ENCODE measurements around the gene PGAP6. TPM values are rescaled to one million over a fixed set of nuclear protein-coding genes. Genes with fewer than 3 reads are reported as not detected.

The PGAP6 gene
- total and polyA plus RNA-seq, 2 of the 13 experiments (the other 11 are each of a cell fraction or from before 2014, with no cell fraction given): 52.7 to 136 TPM

DNA sequence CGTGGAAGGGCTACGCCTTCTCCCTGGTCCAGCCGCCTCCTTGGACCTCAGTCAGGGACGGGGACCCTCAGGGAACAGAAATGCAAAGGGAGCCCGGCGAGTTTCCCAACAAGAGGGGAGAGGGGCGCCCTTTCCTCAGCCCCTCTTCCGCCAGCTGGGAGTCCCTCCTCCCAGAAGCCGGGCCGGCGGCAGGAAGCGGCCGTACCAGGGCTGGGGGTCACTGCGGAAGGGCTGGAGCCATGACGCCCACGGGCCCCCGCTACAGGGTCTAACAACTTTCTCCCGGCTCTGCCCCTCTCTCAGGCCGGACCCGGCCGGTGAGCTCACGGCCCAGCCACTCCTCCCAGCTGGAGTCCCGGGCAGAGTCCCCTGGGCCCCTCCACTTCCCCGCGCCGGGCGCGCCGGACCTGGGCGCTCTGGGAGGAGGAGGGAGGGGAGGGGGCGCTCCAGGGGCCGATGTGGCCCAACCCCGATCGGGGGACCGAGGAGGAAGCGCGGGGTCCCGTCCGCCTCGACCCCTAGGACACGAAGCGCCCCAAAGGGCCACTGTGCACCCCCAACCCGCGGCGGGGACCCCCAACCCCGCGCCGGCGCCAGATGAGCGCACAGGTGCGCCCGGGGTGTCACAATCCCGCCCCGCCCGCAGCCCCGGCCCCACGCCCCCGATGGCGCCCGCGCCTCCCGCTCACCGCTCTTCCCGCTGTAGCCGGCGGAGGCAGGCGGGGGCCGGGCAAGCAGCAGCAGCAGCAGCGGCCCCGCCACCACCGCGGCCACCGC is 578 bp downstream of the PGAP6 start (continued):
- TF ChIP-seq PRDM10 (CRISPR knock-in tag; IDR thresholded peaks at IDR 0.05; ENCODE audit: low read depth) (no peak; the same call in 1 of the 2 replicates), JUNB (CRISPR knock-in tag; IDR thresholded peaks at IDR 0.05; ENCODE audit: borderline replicate concordance) (no peak), ZNF737 (CRISPR knock-in tag; IDR thresholded peaks at IDR 0.05; ENCODE audit: borderline replicate concordance) (no peak), PITX1 (CRISPR knock-in tag; IDR thresholded peaks at IDR 0.05) (peak; percentile 52; the same call in 1 of the 2 replicates), HCFC1 (IDR thresholded peaks at IDR 0.05; ENCODE audit: low read depth, low read length) (no peak), SMC3 (IDR thresholded peaks at IDR 0.05; ENCODE audit: low read length) (no peak), RXRA (CRISPR knock-in tag; IDR thresholded peaks at IDR 0.05) (peak; percentile 58; the same call in 1 of the 2 replicates), ZNF33B (CRISPR knock-in tag; IDR thresholded peaks at IDR 0.05) (no peak), TEAD2 (CRISPR knock-in tag; IDR thresholded peaks at IDR 0.05) (no peak)
- TF ChIP-seq, protein P1, sequence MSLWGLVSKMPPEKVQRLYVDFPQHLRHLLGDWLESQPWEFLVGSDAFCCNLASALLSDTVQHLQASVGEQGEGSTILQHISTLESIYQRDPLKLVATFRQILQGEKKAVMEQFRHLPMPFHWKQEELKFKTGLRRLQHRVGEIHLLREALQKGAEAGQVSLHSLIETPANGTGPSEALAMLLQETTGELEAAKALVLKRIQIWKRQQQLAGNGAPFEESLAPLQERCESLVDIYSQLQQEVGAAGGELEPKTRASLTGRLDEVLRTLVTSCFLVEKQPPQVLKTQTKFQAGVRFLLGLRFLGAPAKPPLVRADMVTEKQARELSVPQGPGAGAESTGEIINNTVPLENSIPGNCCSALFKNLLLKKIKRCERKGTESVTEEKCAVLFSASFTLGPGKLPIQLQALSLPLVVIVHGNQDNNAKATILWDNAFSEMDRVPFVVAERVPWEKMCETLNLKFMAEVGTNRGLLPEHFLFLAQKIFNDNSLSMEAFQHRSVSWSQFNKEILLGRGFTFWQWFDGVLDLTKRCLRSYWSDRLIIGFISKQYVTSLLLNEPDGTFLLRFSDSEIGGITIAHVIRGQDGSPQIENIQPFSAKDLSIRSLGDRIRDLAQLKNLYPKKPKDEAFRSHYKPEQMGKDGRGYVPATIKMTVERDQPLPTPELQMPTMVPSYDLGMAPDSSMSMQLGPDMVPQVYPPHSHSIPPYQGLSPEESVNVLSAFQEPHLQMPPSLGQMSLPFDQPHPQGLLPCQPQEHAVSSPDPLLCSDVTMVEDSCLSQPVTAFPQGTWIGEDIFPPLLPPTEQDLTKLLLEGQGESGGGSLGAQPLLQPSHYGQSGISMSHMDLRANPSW (CRISPR knock-in tag; IDR thresholded peaks at IDR 0.05; ENCODE audit: borderline replicate concordance): no peak
- TF ChIP-seq, protein P2, sequence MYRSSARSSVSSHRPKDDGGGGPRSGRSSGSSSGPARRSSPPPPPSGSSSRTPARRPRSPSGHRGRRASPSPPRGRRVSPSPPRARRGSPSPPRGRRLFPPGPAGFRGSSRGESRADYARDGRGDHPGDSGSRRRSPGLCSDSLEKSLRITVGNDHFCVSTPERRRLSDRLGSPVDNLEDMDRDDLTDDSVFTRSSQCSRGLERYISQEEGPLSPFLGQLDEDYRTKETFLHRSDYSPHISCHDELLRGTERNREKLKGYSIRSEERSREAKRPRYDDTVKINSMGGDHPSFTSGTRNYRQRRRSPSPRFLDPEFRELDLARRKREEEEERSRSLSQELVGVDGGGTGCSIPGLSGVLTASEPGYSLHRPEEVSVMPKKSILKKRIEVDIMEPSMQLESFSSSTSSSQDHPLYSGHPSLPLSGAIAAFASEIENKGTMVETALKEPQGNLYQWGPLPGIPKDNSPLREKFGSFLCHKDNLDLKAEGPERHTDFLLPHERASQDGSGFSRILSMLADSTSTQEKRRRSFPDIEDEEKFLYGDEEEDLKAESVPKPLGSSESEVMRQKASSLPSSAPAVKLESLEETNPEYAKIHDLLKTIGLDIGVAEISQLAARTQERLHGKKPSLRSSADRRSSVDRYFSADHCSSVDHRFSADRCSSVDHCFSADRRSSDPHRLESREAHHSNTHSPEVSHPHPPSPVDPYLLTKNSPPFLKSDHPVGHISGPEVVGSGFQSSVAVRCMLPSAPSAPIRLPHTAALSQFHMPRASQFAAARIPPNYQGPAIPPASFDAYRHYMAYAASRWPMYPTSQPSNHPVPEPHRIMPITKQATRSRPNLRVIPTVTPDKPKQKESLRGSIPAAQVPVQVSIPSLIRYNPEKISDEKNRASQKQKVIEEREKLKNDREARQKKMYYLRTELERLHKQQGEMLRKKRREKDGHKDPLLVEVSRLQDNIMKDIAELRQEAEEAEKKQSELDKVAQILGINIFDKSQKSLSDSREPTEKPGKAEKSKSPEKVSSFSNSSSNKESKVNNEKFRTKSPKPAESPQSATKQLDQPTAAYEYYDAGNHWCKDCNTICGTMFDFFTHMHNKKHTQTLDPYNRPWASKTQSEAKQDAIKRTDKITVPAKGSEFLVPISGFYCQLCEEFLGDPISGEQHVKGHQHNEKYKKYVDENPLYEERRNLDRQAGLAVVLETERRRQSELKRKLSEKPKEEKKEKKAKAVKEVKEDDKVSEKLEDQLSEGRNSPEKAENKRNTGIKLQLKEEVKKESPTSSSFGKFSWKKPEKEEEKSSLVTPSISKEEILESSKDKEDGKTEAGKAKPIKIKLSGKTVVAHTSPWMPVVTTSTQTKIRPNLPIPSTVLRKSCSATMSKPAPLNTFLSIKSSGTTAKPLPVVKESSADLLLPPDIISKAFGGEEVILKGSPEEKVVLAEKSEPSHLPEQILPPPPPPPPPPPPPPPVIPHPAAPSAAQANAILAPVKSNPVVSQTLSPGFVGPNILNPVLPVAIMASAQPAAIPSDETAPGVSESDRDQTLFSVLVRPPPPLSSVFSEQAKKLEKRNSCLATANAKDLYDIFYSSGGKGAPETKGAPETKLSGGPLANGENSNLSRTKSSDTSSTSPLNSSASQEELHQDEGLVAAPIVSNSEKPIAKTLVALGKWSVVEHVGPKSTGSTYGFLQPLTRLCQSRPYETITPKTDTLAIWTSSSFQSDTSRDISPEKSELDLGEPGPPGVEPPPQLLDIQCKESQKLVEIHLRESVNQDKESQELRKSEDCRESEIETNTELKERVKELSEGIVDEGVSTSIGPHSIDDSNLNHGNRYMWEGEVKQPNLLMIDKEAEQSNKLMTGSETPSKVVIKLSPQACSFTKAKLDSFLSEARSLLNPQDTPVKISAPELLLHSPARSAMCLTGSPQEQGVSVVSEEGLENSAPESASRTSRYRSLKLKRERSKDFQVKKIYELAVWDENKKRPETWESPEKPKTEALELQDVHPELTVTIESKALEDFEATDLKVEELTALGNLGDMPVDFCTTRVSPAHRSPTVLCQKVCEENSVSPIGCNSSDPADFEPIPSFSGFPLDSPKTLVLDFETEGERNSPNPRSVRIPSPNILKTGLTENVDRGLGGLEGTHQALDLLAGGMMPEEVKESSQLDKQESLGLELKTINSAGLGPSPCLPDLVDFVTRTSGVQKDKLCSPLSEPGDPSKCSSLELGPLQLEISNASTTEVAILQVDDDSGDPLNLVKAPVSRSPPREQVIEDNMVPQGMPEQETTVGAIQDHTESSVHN (CRISPR knock-in tag; IDR thresholded peaks at IDR 0.05): no peak
- TF ChIP-seq, protein P3, sequence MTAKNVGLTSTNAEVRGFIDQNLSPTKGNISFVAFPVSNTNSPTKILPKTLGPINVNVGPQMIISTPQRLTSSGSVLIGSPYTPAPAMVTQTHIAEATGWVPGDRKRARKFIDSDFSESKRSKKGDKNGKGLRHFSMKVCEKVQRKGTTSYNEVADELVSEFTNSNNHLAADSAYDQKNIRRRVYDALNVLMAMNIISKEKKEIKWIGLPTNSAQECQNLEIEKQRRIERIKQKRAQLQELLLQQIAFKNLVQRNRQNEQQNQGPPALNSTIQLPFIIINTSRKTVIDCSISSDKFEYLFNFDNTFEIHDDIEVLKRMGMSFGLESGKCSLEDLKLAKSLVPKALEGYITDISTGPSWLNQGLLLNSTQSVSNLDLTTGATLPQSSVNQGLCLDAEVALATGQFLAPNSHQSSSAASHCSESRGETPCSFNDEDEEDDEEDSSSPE (CRISPR knock-in tag; IDR thresholded peaks at IDR 0.05): peak; percentile 35; the same call in 1 of the 2 replicates
